Spleen (tissue), 11 donors: Measurements from ENCODE around the gene STON2. TPM values are rescaled to one million over a fixed set of nuclear protein-coding genes. Genes with fewer than 3 reads are reported as not detected.

Experiments used
- DNase-seq: peaks from one replicate; pipeline ENCODE4 v3.0.0-alpha.2; 2020
- H3K27ac ChIP-seq, 8 donors: fragments of 200-600 bp; sonication (generic) in 7 of 8; 1 replicate in 4 of 8; 2 replicates in 4 of 8; pipeline versions ENCODE4 v1.5.0 to v1.8.0; 2016 to 2021; ENCODE audit warnings: inconsistent platforms in 4 of 8, mild to moderate bottlenecking in 4 of 8, moderate library complexity in 1 of 8
- H3K27me3 ChIP-seq, 7 donors: fragments of 200-600 bp; sonication (generic) in 6 of 7; replicated peaks in 1 of 7; 1 replicate in 4 of 7; 2 replicates in 3 of 7; pipeline versions ENCODE4 v1.5.0 to v1.8.0; 2016 to 2021; ENCODE audit warnings: inconsistent platforms in 3 of 7, mild to moderate bottlenecking in 1 of 7
- H3K36me3 ChIP-seq, 6 donors: fragments of 200-600 bp; sonication (generic) in 5 of 6; 1 replicate in 4 of 6; 2 replicates in 2 of 6; pipeline versions ENCODE4 v1.5.0 to v1.8.0; 2016 to 2021; ENCODE audit warnings: inconsistent platforms in 2 of 6
- H3K4me1 ChIP-seq, 6 donors: fragments of 200-600 bp; sonication (generic) in 5 of 6; 1 replicate in 3 of 6; 2 replicates in 3 of 6; pipeline versions ENCODE4 v1.5.0 to v1.8.0; 2016 to 2021; ENCODE audit warnings: inconsistent platforms in 3 of 6
- H3K4me3 ChIP-seq, 8 donors: fragments of 200-600 bp; sonication (generic) in 7 of 8; 1 replicate in 4 of 8; 2 replicates in 4 of 8; pipeline versions ENCODE4 v1.5.0 to v1.8.0; 2016 to 2021; ENCODE audit warnings: inconsistent platforms in 4 of 8, mild to moderate bottlenecking in 4 of 8, moderate library complexity in 2 of 8
- H3K9me3 ChIP-seq, 8 donors: fragments of 200-600 bp; sonication (generic) in 7 of 8; 1 replicate in 4 of 8; 2 replicates in 4 of 8; pipeline versions ENCODE4 v1.5.0 to v1.8.0; 2016 to 2021; ENCODE audit warnings: inconsistent platforms in 4 of 8
- POLR2A ChIP-seq, 3 donors: fragments of 450-650 bp; IDR thresholded peaks; one replicate each; pipeline ENCODE4 v1.5.1; 2017; ENCODE audit warnings: antibody characterized with exemption in 3 of 3, mild to moderate bottlenecking in 1 of 3
- POLR2AphosphoS5 ChIP-seq, 3 donors: sonication (generic); formaldehyde crosslinking; IDR thresholded peaks; one replicate each; pipeline ENCODE4 v1.5.1; 2017; ENCODE audit warnings: antibody characterized with exemption in 3 of 3
- WGBS, 5 donors: extraction: QIAGEN DNeasy Blood & Tissue Kit in 3 of 5; methylation state at CpG; one replicate each; pipeline versions ENCODE4 v1.1.5 to v1.1.7; 2013 to 2018; 5-methylcytosine and 5-hydroxymethylcytosine counted together
- intact Hi-C: fragments of 100-400 bp; cut with DNase I; formaldehyde crosslinking; loops from one replicate; pipeline ENCODE4 v1.15.0; 2023; ENCODE audit warnings: low total_unique reads
- polyA plus RNA-seq, 3 donors: library from polyadenylated mRNA; stranded (reverse); fragments of 200-250 nt; gene quantifications; one replicate each; pipeline ENCODE4 v1.2.1, GENCODE V29; 2013
- total RNA-seq, 7 donors: library from RNA; depleted of rRNA in 3 of 7; stranded (reverse); fragments of >200 nt in 3 of 7; fragmentation: NEBNext Ultra II Directional in 4 of 7; extraction: Animal tissue kit (Norgen Biotek cat#: 25700) in 4 of 7; gene quantifications; one replicate each; pipeline versions ENCODE4 v1.1.0 to v1.2.1, GENCODE V29; 2016 to 2021
- TF ChIP-seq, protein P1 (sequence below), 11 experiments: fragments of 200-600 bp in 7 of 11; fragments of 450-650 bp in 4 of 11; sonication (generic) in 4 of 11; IDR thresholded peaks in 8 of 11; conservative IDR thresholded peaks in 3 of 11; 1 replicate in 7 of 11; 2 replicates in 4 of 11; pipeline versions ENCODE4 v1.4.0 to v1.8.0; 2016 to 2021; ENCODE audit warnings: antibody characterized with exemption in 11 of 11, inconsistent platforms in 4 of 11, mild to moderate bottlenecking in 1 of 11
- donor health status: healthy with polysubstance abuse.
- donor health status: DM: no; HTN: no; CAD: no; lungs with moderate emphysema.
- donor health status: DM: no; HTN: no; CAD: no.
- donor health status: Bipolar disorder and iron deficiency.
- donor health status: healthy.
- donor health status: DM: no; HTN: no; CAD: no.
- donor health status: DM: yes; HTN: yes; CAD: no.

The STON2 gene
- total and polyA plus RNA-seq, 10 donors: 3.5 to 236 (median 167) TPM

GRCh38 chr14:81235096-81235495 is 165.0 kb downstream of the STON2 start:
- intact Hi-C loops: no loop called here
- no peaks in the 10 kb centered on the region for H3K36me3 ChIP-seq
- H3K27me3 ChIP-seq: no peaks in the 10 kb centered on the region
- DNase-seq: no peak
- H3K9me3 ChIP-seq: peaks cover 0 to 6% (median 0%) of the 10 kb centered on the region in 8 donors
- H3K27ac ChIP-seq: no peak overlapping the region
- 47 to 73% (median 55%) methylated on average over 2 of the region's 2 CpGs for WGBS, 5 donors
- TF ChIP-seq, protein P1, sequence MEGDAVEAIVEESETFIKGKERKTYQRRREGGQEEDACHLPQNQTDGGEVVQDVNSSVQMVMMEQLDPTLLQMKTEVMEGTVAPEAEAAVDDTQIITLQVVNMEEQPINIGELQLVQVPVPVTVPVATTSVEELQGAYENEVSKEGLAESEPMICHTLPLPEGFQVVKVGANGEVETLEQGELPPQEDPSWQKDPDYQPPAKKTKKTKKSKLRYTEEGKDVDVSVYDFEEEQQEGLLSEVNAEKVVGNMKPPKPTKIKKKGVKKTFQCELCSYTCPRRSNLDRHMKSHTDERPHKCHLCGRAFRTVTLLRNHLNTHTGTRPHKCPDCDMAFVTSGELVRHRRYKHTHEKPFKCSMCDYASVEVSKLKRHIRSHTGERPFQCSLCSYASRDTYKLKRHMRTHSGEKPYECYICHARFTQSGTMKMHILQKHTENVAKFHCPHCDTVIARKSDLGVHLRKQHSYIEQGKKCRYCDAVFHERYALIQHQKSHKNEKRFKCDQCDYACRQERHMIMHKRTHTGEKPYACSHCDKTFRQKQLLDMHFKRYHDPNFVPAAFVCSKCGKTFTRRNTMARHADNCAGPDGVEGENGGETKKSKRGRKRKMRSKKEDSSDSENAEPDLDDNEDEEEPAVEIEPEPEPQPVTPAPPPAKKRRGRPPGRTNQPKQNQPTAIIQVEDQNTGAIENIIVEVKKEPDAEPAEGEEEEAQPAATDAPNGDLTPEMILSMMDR (IDR thresholded peaks at IDR 0.05 in 8 of 11, conservative IDR thresholded peaks at IDR 0.05 in 3 of 11): no peak
- TF ChIP-seq POLR2AphosphoS5 (IDR thresholded peaks at IDR 0.05) (no peak), POLR2A (IDR thresholded peaks at IDR 0.05) (no peak)
- no peak overlapping the region for H3K4me3 ChIP-seq
- no peaks in the 10 kb centered on the region for H3K4me1 ChIP-seq

DNA sequence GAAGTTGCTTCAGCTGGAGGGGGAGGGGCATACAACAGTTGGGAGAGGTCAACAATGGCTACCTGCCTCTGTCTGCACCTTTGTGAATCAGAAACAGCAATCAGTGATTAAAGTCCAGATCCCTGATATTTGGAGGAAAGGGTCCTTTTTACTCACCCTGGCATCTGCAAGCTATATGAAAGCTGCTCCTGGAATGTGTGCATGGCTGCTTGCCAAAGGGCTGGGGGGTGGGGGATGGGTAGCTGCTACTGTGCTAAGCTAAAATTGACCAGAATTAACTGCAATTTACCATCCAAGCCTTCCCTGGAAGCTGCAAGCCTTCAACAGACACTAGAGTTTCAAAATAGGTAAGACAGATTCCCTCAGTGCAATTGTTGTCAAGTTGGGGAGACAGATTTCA is 165.8 kb downstream of the STON2 start:
- Histone ChIP-seq H3K9me3 (peaks cover 0 to 6% (median 0%) of the 10 kb centered on the region in 8 donors), H3K4me1 (no peaks in the 10 kb centered on the region), H3K27ac (no peak overlapping the region), H3K4me3 (no peak overlapping the region), H3K36me3 (no peaks in the 10 kb centered on the region), H3K27me3 (no peaks in the 10 kb centered on the region)
- DNase-seq: no peak
- intact Hi-C loops: no loop called here
- TF ChIP-seq POLR2AphosphoS5 (IDR thresholded peaks at IDR 0.05) (no peak), POLR2A (IDR thresholded peaks at IDR 0.05) (no peak)
- TF ChIP-seq, protein P1 (IDR thresholded peaks at IDR 0.05 in 8 of 11, conservative IDR thresholded peaks at IDR 0.05 in 3 of 11): no peak

DNA sequence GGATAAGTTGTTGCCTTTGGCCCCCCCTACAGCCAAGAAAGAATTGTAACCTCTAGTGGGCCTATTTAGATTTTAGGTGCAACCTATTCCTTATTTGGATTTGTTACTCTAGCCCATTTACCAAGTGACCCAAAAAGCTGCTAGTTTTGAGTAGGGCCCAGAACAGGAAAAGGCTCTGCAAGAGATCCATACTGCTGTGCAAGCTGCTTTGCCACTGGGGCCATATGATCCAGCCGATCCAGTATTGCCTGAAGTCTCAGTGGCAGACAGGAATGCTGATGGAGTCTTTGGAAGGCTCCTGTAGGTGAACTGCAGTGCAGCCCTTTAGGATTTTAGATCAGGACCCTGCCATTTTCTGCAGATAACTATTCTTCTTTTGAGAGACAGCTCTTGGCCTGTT is 166.5 kb downstream of the STON2 start:
- intact Hi-C loops: no loop called here

DNA sequence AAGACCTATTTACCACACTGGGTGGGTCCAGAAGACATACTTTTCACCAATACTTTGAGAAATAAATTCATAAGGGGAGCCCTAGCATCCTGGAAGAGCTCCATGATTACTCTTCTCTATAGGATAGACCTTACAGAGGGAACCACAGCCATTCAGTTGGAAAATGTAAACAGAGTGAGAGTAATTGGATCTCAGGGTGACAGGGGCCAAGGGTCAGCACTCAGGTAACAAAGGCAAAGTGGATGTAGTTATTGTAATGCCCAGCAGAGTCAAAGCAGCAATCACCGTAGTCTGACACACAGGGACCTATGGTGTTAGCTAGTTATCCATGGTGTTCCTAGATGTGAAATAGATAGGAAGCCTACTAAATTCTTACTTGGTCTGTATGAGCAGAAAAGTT is 168.6 kb downstream of the STON2 start:
- Histone ChIP-seq H3K4me3 (no peak overlapping the region), H3K4me1 (no peaks in the 10 kb centered on the region), H3K36me3 (no peaks in the 10 kb centered on the region), H3K9me3 (no peaks in the 10 kb centered on the region), H3K27ac (no peak overlapping the region), H3K27me3 (no peaks in the 10 kb centered on the region)
- TF ChIP-seq, protein P1 (IDR thresholded peaks at IDR 0.05 in 8 of 11, conservative IDR thresholded peaks at IDR 0.05 in 3 of 11): no peak
- TF ChIP-seq POLR2A (IDR thresholded peaks at IDR 0.05) (no peak), POLR2AphosphoS5 (IDR thresholded peaks at IDR 0.05) (no peak)
- intact Hi-C loops: no loop called here
- DNase-seq: no peak
- WGBS, 5 donors: 77 to 91% (median 86%) methylated on average over 1 of the region's 1 CpG

More for the DNA sequence above, 166.5 kb downstream of the STON2 start:
- H3K4me3 ChIP-seq: no peak overlapping the region
- H3K27ac ChIP-seq: no peak overlapping the region
- no peak for DNase-seq
- no peaks in the 10 kb centered on the region for H3K36me3 ChIP-seq
- WGBS, 5 donors: 91 to 100% (median 100%) methylated on average over 1 of the region's 1 CpG
- TF ChIP-seq, protein P1 (IDR thresholded peaks at IDR 0.05 in 8 of 11, conservative IDR thresholded peaks at IDR 0.05 in 3 of 11): no peak
- no peak for TF ChIP-seq POLR2AphosphoS5 (IDR thresholded peaks at IDR 0.05)
- TF ChIP-seq POLR2A (IDR thresholded peaks at IDR 0.05): no peak
- no peaks in the 10 kb centered on the region for H3K27me3 ChIP-seq
- no peaks in the 10 kb centered on the region for H3K4me1 ChIP-seq
- peaks cover 0 to 6% (median 0%) of the 10 kb centered on the region in 8 donors for H3K9me3 ChIP-seq
